Lower leg skin (tissue), 3 donors: ENCODE measurements around the gene TRPT1.

ENCODE experiments used
- CTCF ChIP-seq, 3 donors: fragments of 450-650 bp; IDR thresholded peaks; one replicate each; pipeline ENCODE4 v1.5.1; 2016; ENCODE audit warnings: antibody characterized with exemption in 3 of 3, mild to moderate bottlenecking in 3 of 3, moderate library complexity in 2 of 3
- POLR2A ChIP-seq, 2 donors: fragments of 450-650 bp; IDR thresholded peaks; one replicate each; pipeline ENCODE4 v1.6.1; 2016 to 2017; ENCODE audit warnings: antibody characterized with exemption in 2 of 2, mild to moderate bottlenecking in 1 of 2, moderate library complexity in 1 of 2

- no peak for TF ChIP-seq CTCF (IDR thresholded peaks at IDR 0.05)
- TF ChIP-seq POLR2A (IDR thresholded peaks at IDR 0.05), result no peak
Measured at GRCh38 chr11:64243236-64243854, 17.4 kb upstream of the TRPT1 start.
